ENCODE measurements around the gene UBASH3A.

DNA sequence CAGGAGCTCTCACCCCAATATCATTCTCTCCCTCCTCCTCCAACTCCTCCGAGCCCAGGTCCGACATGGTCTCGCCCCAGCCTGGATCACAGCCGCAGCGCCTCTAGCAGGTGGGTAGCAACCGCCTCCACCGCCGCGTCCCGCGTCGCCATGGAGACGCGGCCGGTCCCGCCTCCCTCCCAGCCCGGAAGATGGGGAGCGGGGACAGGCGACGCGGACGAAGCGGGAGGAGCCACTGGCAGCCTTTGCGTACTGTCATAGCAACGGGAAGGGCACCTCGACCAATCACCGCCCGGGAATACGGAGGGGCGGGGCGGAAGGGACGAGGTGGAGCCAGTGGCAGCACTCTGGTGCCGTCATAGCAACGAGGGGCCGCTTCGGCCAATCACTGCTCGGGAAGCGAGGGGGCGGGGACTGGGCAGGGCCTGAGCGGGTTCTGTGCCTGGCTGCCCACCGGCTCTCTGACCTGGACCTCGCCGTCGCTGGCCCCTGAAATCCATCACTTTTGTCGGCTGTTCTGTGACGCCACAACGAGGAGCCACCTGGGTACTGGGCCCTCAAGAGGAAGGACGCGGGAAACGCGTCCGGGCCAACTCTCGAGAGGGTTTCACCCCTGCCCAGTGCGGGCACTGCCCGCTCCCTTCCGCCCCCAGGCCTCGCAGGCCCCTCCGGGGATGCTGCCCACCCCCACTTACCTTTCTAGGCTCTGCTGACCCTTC is 92.6 kb downstream of the UBASH3A start, which contains the start of gene RSPH1:
- no peak for TF ChIP-seq EZH2 (IDR thresholded peaks at IDR 0.05)
- TF ChIP-seq POLR2AphosphoS5 (IDR thresholded peaks at IDR 0.05; ENCODE audit: borderline replicate concordance, low read depth, low read length), result 0 out of 2 replicates have a peak, but pooled peaks have one; percentile 32
